ENCODE results near the gene RECQL5. TPM values are rescaled to one million over a fixed set of nuclear protein-coding genes. Genes with fewer than 3 reads are reported as not detected.

Gene RECQL5
- total RNA-seq, 1 donor from 2014 or later, result 18.7 TPM

DNA sequence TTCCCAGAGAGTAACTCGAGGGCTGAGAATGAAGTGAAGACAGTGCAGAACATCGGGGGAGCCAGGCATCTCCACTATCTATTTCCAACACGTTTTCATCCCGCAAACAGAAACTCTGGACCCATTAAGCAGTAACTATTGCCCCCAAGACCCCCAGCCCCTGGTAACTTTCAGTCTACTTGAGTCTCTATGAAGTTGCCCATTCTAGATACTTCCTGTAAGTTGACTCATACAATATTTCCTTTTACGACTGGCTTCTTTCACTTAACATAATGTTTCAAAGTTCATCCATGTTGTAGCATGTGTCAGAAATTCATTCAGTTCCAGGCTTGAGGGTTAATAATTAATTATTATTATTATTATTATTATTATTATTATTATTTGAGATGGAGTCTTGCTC, 59.9 kb downstream of the RECQL5 start:
- H3K36me3 ChIP-seq (ENCODE audit: control insufficient read depth, insufficient read depth, low read length), result no peaks in the 10 kb centered on the region
- H3K27me3 ChIP-seq (ENCODE audit: control insufficient read depth, insufficient read depth, low read length), result peaks cover 3% of the 10 kb centered on the region
- no peak overlapping the region for H3K4me3 ChIP-seq (ENCODE audit: low read depth, low read length)
- no peak for DNase-seq (ENCODE audit: low read depth)
- no peak for TF ChIP-seq CTCF (IDR thresholded peaks at IDR 0.05; ENCODE audit: insufficient read depth, low read length, poor library complexity, severe bottlenecking)

DNA sequence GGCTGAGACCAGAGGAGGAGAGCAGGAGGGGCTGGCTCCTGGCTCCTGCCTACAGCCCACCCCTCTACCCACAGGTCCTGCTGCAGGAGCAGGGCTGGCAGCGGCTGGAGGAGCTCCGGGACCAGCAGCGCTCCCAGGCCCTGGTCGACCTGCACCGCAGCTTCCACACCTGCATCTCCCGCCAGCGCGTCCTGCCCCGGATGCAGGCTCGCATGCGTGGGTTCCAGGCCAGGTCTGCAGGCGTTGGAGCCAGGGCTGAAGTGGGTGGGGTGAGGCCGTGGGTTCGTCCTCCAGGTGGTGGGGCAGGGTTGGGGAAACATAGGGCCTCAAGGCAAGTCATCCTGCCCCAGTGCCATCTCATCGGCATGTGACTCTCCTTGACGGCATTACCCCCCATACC, 61.2 kb downstream of the RECQL5 start:
- no peak for TF ChIP-seq CTCF (IDR thresholded peaks at IDR 0.05; ENCODE audit: insufficient read depth, low read length, poor library complexity, severe bottlenecking)
- no peak for DNase-seq (ENCODE audit: low read depth)
- H3K4me3 ChIP-seq (ENCODE audit: low read depth, low read length), result no peak overlapping the region
- peaks cover 2% of the 10 kb centered on the region for H3K27me3 ChIP-seq (ENCODE audit: control insufficient read depth, insufficient read depth, low read length)
- H3K36me3 ChIP-seq (ENCODE audit: control insufficient read depth, insufficient read depth, low read length), result no peaks in the 10 kb centered on the region

- DNase-seq (ENCODE audit: low read depth), result no peak
- no peak for TF ChIP-seq CTCF (IDR thresholded peaks at IDR 0.05; ENCODE audit: insufficient read depth, low read length, poor library complexity, severe bottlenecking)
- peaks cover 2% of the 10 kb centered on the region for H3K27me3 ChIP-seq (ENCODE audit: control insufficient read depth, insufficient read depth, low read length)
- H3K36me3 ChIP-seq (ENCODE audit: control insufficient read depth, insufficient read depth, low read length), result no peaks in the 10 kb centered on the region
- no peak overlapping the region for H3K4me3 ChIP-seq (ENCODE audit: low read depth, low read length)
Measured at GRCh38 chr17:75604034-75604695, 62.8 kb downstream of the RECQL5 start.

DNA sequence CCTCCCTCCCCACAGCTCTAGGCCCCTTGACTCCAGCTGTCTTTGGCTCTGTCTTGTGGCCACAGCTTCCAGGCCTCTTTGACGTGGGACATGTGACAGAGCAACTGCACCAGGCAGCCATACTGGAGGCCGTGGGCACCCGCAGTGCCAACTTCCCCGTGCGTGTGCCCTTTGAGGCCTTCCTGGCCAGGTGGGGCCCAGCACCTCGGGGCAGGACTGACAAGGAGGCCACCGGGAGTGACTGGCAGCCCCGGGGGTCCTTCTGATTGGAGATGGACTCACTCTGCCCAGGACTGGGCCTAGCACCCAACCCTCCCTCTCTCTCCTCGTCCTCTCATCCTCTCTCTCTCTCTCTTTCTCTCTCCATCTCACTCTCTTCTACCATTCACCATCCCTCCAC, 63.8 kb downstream of the RECQL5 start:
- H3K36me3 ChIP-seq (ENCODE audit: control insufficient read depth, insufficient read depth, low read length), result no peaks in the 10 kb centered on the region
- peaks cover 2% of the 10 kb centered on the region for H3K27me3 ChIP-seq (ENCODE audit: control insufficient read depth, insufficient read depth, low read length)
- no peak for DNase-seq (ENCODE audit: low read depth)
- TF ChIP-seq CTCF (IDR thresholded peaks at IDR 0.05; ENCODE audit: insufficient read depth, low read length, poor library complexity, severe bottlenecking), result no peak
- no peak overlapping the region for H3K4me3 ChIP-seq (ENCODE audit: low read depth, low read length)

- Histone ChIP-seq H3K27me3 (ENCODE audit: control insufficient read depth, insufficient read depth, low read length) (peaks cover 2% of the 10 kb centered on the region), H3K36me3 (ENCODE audit: control insufficient read depth, insufficient read depth, low read length) (no peaks in the 10 kb centered on the region), H3K4me3 (ENCODE audit: low read depth, low read length) (no peak overlapping the region)
- no peak for TF ChIP-seq CTCF (IDR thresholded peaks at IDR 0.05; ENCODE audit: insufficient read depth, low read length, poor library complexity, severe bottlenecking)
- no peak for DNase-seq (ENCODE audit: low read depth)
Measured at GRCh38 chr17:75602644-75603043, 64.3 kb downstream of the RECQL5 start.
